GM23338 (cell line): Measurements from ENCODE around the gene KCNQ5. TPM values are rescaled to one million over a fixed set of nuclear protein-coding genes. Genes with fewer than 3 reads are reported as not detected.

Experiments used
- ATAC-seq: fragments of 200-7000 bp; cut with Tn5 transposase; 3 replicates; pipeline ENCODE4 v1.9.1; 2020
- DNase-seq: peaks from one replicate; pipeline ENCODE4 v3.0.0-alpha.2; 2015; ENCODE audit warnings: low spot score
- H2AFZ ChIP-seq: fragments of 200-600 bp; sonication (generic); 2 replicates; pipeline ENCODE4 v1.8.0; 2016; ENCODE audit warnings: antibody characterized with exemption, mild to moderate bottlenecking, moderate library complexity
- H3F3A ChIP-seq: fragments of 200-600 bp; sonication (generic); replicated peaks from 2 replicates; pipeline ENCODE4 v1.8.0; 2017; ENCODE audit warnings: antibody characterized with exemption, mixed run types, low read depth
- H3K27ac ChIP-seq: fragments of 200-600 bp; sonication (generic); 2 replicates; pipeline ENCODE4 v1.6.1; 2016; ENCODE audit warnings: low read depth
- H3K27me3 ChIP-seq: fragments of 200-600 bp; sonication (generic); 2 replicates; pipeline ENCODE4 v1.8.0; 2016; ENCODE audit warnings: mild to moderate bottlenecking, mixed run types, moderate library complexity; ENCODE audit not compliant: insufficient read depth
- H3K36me3 ChIP-seq: fragments of 200-600 bp; sonication (generic); 2 replicates; pipeline ENCODE4 v1.8.0; 2016; ENCODE audit warnings: mild to moderate bottlenecking; ENCODE audit not compliant: insufficient read depth
- H3K4me1 ChIP-seq: fragments of 200-600 bp; sonication (generic); 2 replicates; pipeline ENCODE4 v1.8.0; 2016; ENCODE audit warnings: mild to moderate bottlenecking, moderate library complexity; ENCODE audit not compliant: insufficient read depth
- H3K4me2 ChIP-seq: fragments of 200-600 bp; sonication (generic); 2 replicates; pipeline ENCODE4 v1.7.1; 2017; ENCODE audit warnings: mixed run types
- H3K4me3 ChIP-seq: fragments of 200-600 bp; sonication (generic); 2 replicates; pipeline ENCODE4 v1.6.1; 2016; ENCODE audit warnings: mixed run types
- H3K79me2 ChIP-seq: fragments of 200-600 bp; sonication (generic); replicated peaks from 2 replicates; pipeline ENCODE4 v1.8.0; 2017; ENCODE audit warnings: mild to moderate bottlenecking; ENCODE audit not compliant: insufficient read depth
- H3K9me2 ChIP-seq: fragments of 200-600 bp; sonication (generic); 2 replicates; pipeline ENCODE4 v1.8.0; 2017; ENCODE audit not compliant: insufficient read depth
- H4K20me1 ChIP-seq: fragments of 200-600 bp; sonication (generic); replicated peaks from 2 replicates; pipeline ENCODE4 v1.8.0; 2017; ENCODE audit warnings: mild to moderate bottlenecking; ENCODE audit not compliant: insufficient read depth
- H3K27ac Mint-ChIP-seq: 2 replicates; pipeline ENCODE4 v1.8.0; 2020; ENCODE audit warnings: inconsistent platforms, mild to moderate bottlenecking, moderate library complexity, mixed read lengths
- H3K27me3 Mint-ChIP-seq: 3 replicates; pipeline ENCODE4 v1.8.0; 2022; ENCODE audit warnings: low read depth, mild to moderate bottlenecking, moderate library complexity, mixed read lengths, inconsistent platforms; ENCODE audit not compliant: insufficient read depth, poor library complexity
- H3K36me3 Mint-ChIP-seq: 3 replicates; pipeline ENCODE4 v1.8.0; 2021; ENCODE audit warnings: low read depth, mild to moderate bottlenecking, inconsistent platforms, moderate library complexity, mixed read lengths
- H3K4me1 Mint-ChIP-seq: 3 replicates; pipeline ENCODE4 v1.8.0; 2020; ENCODE audit warnings: mild to moderate bottlenecking, inconsistent platforms, mixed read lengths
- H3K4me3 Mint-ChIP-seq: 3 replicates; pipeline ENCODE4 v1.8.0; 2021; ENCODE audit warnings: moderate library complexity, mild to moderate bottlenecking, inconsistent platforms, mixed read lengths
- H3K9me3 Mint-ChIP-seq: 3 replicates; pipeline ENCODE4 v1.8.0; 2020; ENCODE audit warnings: moderate library complexity, mild to moderate bottlenecking, inconsistent platforms, mixed read lengths
- CREB1 ChIP-seq: fragments of 250-450 bp; sonication (Bioruptor Pico); IDR thresholded peaks from 2 replicates; pipeline ENCODE4 v1.5.0; 2020; ENCODE audit warnings: low read depth, mild to moderate bottlenecking, moderate library complexity
- JUNB ChIP-seq: IDR thresholded peaks from one replicate; pipeline ENCODE4 v1.6.1; 2016; ENCODE audit warnings: antibody characterized with exemption; ENCODE audit not compliant: unreplicated experiment
- NANOG ChIP-seq: IDR thresholded peaks from 2 replicates; pipeline ENCODE4 v1.6.1; 2016; ENCODE audit warnings: antibody characterized with exemption, borderline replicate concordance
- POLR2AphosphoS5 ChIP-seq: IDR thresholded peaks from 2 replicates; pipeline ENCODE4 v1.6.1; 2016; ENCODE audit warnings: antibody characterized with exemption, low read depth
- STAT1 ChIP-seq: IDR thresholded peaks from one replicate; pipeline ENCODE4 v1.6.1; 2016; ENCODE audit warnings: antibody characterized with exemption; ENCODE audit not compliant: unreplicated experiment
- ZNF114 ChIP-seq: fragments of 250-450 bp; sonication (Bioruptor Pico); IDR thresholded peaks from 2 replicates; pipeline ENCODE4 v1.5.0; 2020; ENCODE audit warnings: mild to moderate bottlenecking, moderate library complexity
- polyA plus RNA-seq: library from polyadenylated mRNA; unstranded; fragments of >200 nt; fragmentation: Nextera tagmentation; extraction: Ambion mirVana; gene quantifications from 2 replicates; pipeline ENCODE4 v1.2.1, GENCODE V29; 2016
- total RNA-seq: library from RNA; depleted of rRNA; stranded (reverse); fragments of >200 nt; shearing (Covaris generic); gene quantifications from 2 replicates; pipeline ENCODE4 v1.2.3, GENCODE V29; 2014
- TF ChIP-seq, protein P1 (sequence below): IDR thresholded peaks from 2 replicates; pipeline ENCODE4 v1.6.1; 2016; ENCODE audit warnings: antibody characterized with exemption
- TF ChIP-seq, protein P2 (sequence below): fragments of 250-450 bp; sonication (Bioruptor Pico); IDR thresholded peaks from 2 replicates; pipeline ENCODE4 v1.5.0; 2020; ENCODE audit warnings: mild to moderate bottlenecking, moderate library complexity
- TF ChIP-seq, protein P3 (sequence below), 2 experiments: fragments of 200-600 bp in 1 of 2; sonication (generic) in 1 of 2; conservative IDR thresholded peaks; 2 replicates each; pipeline versions ENCODE4 v1.5.1 to v1.6.1; 2016 to 2017; ENCODE audit warnings: antibody characterized with exemption in 2 of 2, low read depth in 2 of 2, mild to moderate bottlenecking in 2 of 2, moderate library complexity in 1 of 2

Gene KCNQ5
- total and polyA plus RNA-seq, 2 experiments from 2014 or later: 0.68 to 0.87 TPM

DNA sequence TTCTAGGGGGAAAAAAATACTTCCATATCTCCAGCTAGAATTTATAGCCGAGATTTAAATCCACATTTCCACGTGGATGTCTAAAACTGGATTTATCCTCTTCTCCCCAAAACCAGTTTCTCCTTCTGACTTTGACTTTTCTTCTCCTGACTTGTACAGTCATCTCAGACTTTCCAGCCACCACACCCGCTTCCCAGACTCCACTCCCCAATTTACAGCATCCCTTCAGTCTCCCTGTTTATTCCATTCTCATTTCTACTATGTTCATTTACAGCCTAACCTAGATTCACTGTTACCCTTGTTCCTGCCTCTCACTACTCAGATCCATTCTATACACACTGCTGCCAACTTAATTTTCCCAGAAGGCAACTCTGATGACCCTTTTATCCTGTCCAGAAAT is 378.6 kb downstream of the KCNQ5 start (continued):
- TF ChIP-seq, protein P1, sequence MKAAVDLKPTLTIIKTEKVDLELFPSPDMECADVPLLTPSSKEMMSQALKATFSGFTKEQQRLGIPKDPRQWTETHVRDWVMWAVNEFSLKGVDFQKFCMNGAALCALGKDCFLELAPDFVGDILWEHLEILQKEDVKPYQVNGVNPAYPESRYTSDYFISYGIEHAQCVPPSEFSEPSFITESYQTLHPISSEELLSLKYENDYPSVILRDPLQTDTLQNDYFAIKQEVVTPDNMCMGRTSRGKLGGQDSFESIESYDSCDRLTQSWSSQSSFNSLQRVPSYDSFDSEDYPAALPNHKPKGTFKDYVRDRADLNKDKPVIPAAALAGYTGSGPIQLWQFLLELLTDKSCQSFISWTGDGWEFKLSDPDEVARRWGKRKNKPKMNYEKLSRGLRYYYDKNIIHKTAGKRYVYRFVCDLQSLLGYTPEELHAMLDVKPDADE: no peak
- TF ChIP-seq JUNB: no peak
- TF ChIP-seq, protein P2, sequence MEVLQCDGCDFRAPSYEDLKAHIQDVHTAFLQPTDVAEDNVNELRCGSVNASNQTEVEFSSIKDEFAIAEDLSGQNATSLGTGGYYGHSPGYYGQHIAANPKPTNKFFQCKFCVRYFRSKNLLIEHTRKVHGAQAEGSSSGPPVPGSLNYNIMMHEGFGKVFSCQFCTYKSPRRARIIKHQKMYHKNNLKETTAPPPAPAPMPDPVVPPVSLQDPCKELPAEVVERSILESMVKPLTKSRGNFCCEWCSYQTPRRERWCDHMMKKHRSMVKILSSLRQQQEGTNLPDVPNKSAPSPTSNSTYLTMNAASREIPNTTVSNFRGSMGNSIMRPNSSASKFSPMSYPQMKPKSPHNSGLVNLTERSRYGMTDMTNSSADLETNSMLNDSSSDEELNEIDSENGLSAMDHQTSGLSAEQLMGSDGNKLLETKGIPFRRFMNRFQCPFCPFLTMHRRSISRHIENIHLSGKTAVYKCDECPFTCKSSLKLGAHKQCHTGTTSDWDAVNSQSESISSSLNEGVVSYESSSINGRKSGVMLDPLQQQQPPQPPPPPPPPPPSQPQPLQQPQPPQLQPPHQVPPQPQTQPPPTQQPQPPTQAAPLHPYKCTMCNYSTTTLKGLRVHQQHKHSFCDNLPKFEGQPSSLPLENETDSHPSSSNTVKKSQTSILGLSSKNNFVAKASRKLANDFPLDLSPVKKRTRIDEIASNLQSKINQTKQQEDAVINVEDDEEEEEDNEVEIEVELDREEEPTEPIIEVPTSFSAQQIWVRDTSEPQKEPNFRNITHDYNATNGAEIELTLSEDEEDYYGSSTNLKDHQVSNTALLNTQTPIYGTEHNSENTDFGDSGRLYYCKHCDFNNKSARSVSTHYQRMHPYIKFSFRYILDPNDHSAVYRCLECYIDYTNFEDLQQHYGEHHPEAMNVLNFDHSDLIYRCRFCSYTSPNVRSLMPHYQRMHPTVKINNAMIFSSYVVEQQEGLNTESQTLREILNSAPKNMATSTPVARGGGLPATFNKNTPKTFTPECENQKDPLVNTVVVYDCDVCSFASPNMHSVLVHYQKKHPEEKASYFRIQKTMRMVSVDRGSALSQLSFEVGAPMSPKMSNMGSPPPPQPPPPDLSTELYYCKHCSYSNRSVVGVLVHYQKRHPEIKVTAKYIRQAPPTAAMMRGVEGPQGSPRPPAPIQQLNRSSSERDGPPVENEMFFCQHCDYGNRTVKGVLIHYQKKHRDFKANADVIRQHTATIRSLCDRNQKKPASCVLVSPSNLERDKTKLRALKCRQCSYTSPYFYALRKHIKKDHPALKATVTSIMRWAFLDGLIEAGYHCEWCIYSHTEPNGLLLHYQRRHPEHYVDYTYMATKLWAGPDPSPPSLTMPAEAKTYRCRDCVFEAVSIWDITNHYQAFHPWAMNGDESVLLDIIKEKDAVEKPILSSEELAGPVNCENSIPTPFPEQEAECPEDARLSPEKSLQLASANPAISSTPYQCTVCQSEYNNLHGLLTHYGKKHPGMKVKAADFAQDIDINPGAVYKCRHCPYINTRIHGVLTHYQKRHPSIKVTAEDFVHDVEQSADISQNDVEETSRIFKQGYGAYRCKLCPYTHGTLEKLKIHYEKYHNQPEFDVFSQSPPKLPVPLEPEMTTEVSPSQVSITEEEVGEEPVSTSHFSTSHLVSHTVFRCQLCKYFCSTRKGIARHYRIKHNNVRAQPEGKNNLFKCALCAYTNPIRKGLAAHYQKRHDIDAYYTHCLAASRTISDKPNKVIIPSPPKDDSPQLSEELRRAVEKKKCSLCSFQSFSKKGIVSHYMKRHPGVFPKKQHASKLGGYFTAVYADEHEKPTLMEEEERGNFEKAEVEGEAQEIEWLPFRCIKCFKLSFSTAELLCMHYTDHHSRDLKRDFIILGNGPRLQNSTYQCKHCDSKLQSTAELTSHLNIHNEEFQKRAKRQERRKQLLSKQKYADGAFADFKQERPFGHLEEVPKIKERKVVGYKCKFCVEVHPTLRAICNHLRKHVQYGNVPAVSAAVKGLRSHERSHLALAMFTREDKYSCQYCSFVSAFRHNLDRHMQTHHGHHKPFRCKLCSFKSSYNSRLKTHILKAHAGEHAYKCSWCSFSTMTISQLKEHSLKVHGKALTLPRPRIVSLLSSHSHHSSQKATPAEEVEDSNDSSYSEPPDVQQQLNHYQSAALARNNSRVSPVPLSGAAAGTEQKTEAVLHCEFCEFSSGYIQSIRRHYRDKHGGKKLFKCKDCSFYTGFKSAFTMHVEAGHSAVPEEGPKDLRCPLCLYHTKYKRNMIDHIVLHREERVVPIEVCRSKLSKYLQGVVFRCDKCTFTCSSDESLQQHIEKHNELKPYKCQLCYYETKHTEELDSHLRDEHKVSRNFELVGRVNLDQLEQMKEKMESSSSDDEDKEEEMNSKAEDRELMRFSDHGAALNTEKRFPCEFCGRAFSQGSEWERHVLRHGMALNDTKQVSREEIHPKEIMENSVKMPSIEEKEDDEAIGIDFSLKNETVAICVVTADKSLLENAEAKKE (CRISPR knock-in tag): no peak

DNA sequence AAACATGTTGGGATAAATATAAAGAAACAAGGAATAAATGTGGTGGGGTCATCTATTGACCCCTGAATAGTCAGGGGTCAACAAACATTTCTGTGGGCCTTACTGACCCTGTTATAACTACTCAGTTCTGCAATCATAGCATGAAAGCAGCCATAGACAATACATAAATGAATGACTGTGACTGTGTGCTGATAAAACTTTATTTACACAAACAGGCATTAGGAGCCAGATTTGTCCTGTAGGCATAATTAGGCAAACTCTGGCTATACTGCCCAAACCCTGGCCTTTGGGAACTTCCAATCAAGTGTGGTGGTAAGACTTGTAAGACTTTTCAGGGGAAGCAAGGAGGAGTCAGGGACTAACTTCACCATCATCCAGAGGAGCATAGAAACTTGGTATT is 380.7 kb downstream of the KCNQ5 start:
- Histone ChIP-seq H3K27me3 (no peaks in the 10 kb centered on the region), H3F3A (no peaks in the 10 kb centered on the region), H3K4me1 (no peaks in the 10 kb centered on the region), H4K20me1 (no peaks in the 10 kb centered on the region), H3K4me3 (no peak overlapping the region), H3K79me2 (no peaks in the 10 kb centered on the region), H3K9me2 (no peaks in the 10 kb centered on the region), H3K36me3 (no peaks in the 10 kb centered on the region), H2AFZ (no peak overlapping the region), H3K4me2 (no peak overlapping the region), H3K27ac (no peak overlapping the region)
- Mint-ChIP-seq H3K27ac (no peak overlapping the region), H3K36me3 (no peaks in the 10 kb centered on the region), H3K27me3 (no peaks in the 10 kb centered on the region), H3K9me3 (no peaks in the 10 kb centered on the region), H3K4me3 (no peak overlapping the region), H3K4me1 (peaks cover 7% of the 10 kb centered on the region; the same call in 2 of the 3 replicates)
- DNase-seq (no peak), ATAC-seq (no peak)
- TF ChIP-seq, protein P3, sequence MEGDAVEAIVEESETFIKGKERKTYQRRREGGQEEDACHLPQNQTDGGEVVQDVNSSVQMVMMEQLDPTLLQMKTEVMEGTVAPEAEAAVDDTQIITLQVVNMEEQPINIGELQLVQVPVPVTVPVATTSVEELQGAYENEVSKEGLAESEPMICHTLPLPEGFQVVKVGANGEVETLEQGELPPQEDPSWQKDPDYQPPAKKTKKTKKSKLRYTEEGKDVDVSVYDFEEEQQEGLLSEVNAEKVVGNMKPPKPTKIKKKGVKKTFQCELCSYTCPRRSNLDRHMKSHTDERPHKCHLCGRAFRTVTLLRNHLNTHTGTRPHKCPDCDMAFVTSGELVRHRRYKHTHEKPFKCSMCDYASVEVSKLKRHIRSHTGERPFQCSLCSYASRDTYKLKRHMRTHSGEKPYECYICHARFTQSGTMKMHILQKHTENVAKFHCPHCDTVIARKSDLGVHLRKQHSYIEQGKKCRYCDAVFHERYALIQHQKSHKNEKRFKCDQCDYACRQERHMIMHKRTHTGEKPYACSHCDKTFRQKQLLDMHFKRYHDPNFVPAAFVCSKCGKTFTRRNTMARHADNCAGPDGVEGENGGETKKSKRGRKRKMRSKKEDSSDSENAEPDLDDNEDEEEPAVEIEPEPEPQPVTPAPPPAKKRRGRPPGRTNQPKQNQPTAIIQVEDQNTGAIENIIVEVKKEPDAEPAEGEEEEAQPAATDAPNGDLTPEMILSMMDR (conservative IDR thresholded peaks at IDR 0.05; ENCODE audit: low read depth in 2 of 2): no peak
- TF ChIP-seq, protein P1: no peak
- TF ChIP-seq ZNF114 (no peak), POLR2AphosphoS5 (no peak), STAT1 (no peak), NANOG (no peak), CREB1 (CRISPR knock-in tag) (no peak), JUNB (no peak)
